CD4-positive, alpha-beta T cell treated with Interleukin-21 for 1 hour (primary cell): ENCODE results near the gene IFITM1.

Experiments used
- DNase-seq: peaks from one replicate; pipeline ENCODE4 v3.0.0-alpha.2; 2020

Gene IFITM1

DNA sequence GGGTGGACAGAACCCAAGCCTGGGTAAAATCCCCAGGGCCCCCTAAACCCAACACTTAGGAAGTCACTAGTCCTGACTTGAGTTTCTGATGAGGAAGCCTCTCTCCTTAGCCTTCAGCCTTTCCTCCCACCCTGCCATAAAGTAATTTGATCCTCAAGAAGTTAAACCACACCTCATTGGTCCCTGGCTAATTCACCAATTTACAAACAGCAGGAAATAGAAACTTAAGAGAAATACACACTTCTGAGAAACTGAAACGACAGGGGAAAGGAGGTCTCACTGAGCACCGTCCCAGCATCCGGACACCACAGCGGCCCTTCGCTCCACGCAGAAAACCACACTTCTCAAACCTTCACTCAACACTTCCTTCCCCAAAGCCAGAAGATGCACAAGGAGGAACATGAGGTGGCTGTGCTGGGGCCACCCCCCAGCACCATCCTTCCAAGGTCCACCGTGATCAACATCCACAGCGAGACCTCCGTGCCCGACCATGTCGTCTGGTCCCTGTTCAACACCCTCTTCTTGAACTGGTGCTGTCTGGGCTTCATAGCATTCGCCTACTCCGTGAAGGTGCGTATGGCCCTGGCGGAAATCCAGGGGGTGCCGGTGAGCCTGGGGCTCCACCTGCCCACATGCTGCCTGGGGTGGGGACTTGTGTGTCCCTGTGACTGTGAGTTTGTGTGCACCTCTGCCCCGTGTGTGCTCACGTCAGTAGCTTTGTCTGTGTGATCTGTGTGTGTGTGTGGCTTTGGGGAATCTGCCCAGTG is at the start of gene IFITM1:
Gene IFITM1, plus strand, starts transcription at position 254 of the 767 bp plus-strand sequence. Its CDS starts 131 bp downstream, at position 385.
- peak; percentile 80 for DNase-seq

DNA sequence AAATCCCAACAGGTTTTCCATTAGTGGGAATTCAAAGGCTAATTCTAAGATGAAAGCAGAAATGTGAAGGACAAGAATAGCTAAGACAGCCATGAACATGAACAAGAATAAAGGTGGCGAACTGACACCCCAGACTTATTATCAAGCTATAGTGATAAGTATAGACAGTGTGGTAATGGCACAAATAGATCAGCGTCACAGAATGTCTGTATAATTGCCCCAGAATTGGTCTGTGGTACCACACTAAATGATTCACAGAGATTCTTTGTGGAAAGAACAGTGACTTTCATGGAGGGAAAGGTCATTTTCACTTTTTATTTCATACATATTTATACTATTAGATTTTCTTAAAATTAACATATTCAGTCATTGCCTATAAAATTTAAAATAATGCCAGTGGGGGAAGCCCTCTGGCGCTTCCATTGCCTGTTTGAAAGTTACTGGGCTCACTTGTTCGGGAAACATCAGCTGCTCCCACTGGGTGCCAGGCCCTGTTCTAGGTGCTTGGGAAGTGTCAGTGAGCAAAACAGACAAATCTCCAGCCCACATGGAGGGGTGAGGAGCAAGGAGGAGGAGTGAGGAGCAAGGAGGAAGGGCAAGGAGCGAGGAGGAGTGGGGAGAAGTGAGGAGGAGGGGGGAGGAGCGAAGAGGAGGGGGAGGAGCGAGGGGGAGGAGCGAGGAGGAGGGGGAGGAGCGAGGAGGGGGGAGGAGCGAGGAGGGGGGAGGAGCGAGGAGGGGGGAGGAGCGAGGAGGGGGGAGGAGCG is 47.0 kb upstream of the IFITM1 start:
- peak; percentile 42 for DNase-seq

DNA sequence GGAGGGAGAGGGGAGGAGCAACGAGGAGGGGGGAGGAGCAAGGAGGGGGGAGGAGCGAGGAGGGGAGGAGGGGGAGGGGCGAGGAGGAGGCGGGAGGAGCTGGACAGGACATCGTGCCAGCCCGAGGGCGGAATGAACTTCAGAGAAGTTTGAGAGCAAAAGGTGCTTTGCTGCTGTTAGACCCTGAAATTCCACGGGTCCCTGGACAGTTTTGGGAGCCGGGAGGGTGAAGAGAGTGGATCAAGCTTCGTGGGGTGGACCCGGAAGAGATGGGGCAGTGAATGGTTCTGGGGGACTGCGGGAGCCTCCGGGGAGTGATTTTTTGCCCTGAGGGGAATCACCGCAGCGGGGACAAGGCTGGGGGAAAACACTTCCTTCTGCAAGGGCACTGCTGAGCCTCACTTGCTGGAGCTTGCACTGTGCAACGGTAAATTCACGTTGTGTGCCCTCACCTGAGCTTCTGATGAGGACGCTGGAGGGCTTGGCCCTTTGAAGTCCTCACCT is 46.3 kb upstream of the IFITM1 start:
- peak; percentile 61 for DNase-seq

DNA sequence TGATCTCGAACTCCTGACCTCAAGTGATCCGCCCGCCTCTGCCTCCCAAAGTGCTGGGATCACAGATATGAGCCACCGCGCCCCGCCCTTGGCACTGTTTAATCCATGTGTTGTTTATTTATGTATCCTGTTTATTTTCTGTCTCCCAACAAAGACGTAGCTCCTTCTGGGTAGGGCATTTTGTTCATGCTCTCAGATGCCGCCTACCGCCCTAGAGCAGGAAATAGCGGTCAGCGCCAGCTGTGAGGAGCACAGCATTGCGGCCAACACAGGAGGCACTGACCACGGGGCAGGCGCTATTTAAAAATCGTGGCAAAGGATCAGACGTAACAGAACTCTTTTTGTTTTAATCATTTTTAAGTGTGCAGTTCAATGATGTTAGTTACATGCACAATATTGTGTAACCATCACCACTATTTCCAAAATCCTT is 45.1 kb upstream of the IFITM1 start:
- DNase-seq, result peak; percentile 69

DNA sequence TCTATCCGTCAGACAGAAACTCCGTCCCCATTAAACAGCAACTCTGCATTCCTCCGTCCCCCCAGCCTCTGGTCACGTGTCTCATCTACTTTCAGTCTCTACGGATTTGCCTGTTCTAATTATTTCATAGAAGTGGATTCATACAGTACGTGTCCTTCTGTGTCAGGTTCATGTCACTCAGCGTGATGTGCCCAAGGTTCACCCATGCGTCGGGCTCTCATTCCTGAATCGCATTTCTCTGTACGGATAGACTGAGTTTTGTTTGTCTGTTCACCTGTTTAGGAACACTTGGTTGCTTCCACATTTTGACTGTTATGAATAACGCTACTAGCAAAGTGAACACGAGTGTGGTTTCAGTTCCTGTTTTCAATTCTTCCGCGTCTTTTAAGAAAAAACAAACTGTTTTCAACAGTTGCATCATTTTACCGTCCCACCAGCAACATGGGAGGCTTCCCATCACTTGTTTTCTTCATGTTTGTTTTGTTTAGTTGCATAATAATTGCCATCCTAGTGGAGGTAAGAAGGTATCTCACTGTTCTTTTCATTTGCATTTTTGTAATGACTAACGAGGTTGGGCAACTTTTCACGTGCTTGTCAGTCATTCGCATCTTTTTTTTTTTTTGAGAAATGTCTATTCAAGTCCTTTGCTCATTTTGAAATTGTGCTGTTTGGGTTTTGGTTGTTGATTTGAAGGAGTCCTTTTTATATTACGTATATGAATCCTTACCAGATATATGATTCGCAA is 44.5 kb upstream of the IFITM1 start:
- DNase-seq, result peak; percentile 82

DNA sequence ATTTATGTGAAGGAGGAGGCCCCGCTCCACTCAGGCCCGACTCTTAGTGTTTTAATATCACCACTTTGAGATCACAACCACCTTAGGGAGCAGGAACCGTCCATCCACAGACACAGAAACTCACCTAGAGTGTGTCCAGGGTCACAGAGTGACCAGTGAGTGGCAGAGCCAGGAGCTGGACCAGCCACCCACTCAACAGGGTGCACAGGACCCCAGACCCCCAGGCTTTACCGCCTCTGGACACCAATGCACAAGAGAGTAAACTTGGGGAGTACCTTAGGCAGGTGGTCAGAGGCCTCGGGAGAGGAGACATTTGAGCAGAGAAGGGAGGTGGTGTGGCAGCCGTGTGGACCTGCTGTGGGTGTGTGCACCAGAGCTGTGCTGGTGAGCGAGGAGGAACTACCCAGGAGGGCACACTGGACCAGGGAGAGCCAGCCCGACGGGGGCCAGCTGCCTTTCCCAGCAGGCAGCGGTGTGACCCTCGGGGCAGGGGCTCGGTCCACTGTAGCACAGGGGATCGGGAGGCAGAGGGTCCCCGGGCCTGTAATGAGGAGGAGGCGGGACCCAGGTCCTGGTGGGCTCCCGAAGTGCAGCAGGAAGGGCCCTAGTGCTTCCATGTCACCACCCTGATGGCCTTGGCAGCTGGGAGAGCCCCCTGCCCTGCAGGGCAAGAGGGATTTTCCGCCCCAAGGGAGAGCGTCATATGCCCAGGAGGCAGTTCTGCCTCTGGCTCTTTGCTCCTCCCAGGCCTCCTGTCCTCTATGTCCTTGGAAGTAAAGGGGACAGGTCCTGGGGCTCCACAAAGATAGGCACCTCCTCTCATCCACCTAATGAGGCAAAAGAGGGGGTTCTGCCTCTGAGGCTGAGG is 43.2 kb upstream of the IFITM1 start:
- no peak for DNase-seq

DNA sequence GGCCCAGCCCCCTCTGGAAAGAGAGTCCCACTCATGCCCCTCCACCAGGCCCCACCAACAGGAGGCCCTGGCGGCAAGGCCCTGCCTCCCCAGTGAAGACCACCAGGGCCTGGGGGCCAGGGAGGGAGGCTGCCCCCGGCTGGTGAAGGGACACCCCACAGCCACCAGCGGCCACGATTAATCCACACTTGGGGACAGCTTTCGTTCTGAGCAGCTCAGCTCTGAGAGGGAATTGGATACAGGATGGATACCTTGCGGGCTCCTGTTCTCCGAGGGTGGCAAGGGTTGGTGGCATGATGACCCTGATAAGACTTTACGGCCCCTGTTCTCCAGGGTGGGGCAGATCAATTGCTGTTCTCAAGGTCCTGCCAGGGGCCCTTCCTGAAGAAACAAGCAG is 42.5 kb upstream of the IFITM1 start:
- DNase-seq, result no peak

DNA sequence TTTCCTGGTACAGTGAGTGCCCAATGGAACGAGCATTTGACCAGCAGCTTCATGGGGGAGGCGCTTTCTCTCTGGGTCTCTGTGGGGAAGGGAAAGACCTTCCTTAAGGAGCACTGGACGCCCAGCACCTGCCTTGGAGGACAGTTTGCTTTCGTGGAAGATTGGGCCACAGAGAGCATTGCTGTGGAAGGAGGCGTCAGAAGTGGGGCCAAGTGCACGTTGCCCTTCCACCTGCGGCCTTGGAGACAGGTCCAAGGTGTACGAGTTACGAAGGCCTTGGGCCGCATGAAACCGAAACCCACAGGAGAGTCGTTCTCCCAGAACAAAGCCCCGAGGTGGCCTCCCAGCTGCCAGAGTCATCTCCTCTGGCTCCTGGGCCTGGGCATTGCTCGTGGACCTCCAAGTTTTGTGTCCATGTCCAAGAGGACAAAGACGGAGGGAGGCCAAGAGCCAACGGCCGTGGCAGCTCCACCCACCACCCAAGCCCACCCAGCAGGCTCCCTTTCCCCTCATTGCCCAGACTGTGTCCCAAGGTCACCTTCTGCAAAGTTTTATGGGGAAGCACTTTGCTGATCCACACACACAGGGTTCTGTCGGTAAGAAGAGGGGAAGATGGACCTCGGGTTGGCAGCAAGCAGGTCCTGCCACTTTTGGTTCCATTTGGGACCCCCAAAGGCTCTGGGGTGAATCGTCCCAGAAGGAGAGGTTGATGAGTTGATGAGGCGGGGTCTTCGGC is 41.5 kb upstream of the IFITM1 start:
- DNase-seq, result no peak

DNA sequence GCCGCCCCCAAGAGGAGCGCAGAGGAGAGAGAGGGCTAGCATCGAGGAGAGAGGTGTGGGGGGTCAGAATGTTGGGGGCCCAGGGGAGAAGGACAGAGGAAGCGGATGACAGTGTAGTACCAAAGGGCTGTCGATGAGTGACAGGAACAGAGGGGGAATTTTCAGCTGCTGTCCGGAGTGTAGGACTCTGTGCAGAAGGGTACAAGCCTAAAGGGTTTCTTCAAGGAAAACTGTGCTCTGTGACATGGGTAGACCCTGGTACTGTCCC is 41.0 kb upstream of the IFITM1 start:
- DNase-seq, result no peak

DNA sequence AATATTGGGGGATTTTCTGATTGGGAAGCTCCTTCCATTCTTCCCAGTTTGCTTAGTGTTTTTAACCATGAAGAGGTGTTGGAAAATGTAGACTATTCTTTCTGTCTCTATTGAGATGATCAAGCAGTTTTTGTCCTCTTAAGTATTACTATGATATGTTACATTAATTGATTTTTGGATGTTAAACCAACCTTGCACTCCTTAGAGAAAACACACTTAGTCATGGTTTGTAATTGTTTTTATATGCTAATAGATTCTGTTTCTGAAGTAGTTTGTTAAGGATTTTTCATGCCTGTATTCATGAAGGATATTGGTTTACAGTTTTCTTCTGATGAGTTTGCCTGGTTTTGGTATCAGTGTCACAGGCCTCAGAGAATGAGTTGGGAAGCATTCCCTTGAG is 37.6 kb upstream of the IFITM1 start:
- no peak for DNase-seq

DNA sequence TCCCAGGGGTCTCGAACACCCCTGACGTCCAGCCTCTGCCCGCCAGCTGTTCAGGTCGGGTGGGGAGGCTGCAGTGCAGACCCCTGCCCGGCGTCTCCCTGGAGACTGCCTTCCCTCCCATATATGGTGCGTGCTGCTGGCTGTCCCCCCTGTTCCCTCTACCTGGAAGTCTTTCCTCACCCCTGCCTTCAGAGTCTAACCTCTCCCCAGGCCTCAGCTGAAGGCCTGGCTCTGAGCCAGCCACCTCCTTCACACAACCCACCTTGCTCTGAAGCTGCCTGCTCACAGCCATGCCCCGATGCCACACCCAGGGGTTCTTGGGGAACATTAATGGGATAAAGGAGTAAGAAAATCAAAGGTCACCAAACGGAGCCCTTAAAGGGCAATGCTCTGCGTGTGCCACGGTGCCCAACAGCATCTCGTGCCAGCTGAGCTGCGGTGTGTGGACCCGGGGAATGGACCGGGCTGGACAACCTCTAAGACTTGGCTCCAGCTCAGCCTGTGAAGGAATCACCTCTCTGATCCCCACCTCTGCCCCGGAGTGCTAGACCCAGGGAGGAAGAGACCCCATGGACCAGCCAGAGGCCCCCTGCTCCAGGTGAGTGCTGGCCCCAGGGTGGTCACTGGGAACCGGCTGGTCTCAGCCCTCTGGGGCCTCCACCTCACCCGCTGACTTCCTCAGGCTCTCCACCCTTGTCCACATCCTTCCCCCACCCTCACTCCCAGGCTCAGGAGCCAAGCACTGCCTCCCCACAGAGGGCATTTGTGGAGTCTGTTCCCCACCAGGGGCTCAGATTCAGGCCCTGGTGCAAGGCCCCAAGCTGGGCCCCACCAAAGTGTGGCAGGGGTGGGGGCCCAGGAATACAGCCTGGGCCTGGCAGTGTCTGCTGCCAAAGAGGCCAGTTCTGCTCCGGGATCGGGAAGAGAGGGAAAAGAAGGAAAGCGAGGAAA is 35.6 kb upstream of the IFITM1 start, which contains the start of gene NLRP6:
Gene NLRP6, plus strand, starts transcription at position 407 of the 951 bp plus-strand sequence. Its CDS starts 163 bp downstream, at position 570.
- no peak for DNase-seq

DNA sequence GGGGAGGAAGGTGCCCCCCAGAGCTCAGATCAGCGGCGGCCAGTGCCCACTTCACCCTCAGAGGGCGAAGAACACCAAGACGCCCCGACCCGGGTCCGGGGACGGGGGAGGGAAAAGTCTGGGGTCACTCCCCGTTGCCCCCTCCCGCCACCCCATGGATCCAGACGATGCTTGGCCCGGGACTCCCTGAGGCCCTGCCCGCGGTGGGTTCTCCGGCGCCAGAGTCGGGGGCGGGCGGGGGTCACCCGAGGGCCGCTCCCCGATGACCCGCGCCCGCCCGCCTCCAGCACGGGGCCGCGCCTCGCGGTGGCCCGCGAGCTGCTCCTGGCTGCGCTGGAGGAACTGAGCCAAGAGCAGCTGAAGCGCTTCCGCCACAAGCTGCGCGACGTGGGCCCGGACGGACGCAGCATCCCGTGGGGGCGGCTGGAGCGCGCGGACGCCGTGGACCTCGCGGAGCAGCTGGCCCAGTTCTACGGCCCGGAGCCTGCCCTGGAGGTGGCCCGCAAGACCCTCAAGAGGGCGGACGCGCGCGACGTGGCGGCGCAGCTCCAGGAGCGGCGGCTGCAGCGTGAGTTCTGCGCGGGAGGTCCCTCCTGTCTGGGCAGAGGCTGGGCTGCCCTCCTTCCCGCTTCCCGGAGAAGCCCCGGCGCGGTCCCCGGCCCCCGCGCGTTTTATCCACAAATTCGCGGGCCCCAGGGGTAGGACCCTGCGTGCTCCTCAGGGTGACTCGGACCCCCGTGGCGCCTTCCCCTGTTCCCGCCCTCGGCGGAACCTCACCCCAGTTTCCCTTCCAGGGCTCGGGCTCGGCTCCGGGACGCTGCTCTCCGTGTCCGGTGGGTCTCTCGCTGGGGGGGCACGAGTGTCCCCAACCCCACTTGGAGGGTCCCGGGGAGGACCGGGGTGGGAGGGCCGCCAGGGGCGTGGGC is 34.5 kb upstream of the IFITM1 start:
- no peak for DNase-seq

DNA sequence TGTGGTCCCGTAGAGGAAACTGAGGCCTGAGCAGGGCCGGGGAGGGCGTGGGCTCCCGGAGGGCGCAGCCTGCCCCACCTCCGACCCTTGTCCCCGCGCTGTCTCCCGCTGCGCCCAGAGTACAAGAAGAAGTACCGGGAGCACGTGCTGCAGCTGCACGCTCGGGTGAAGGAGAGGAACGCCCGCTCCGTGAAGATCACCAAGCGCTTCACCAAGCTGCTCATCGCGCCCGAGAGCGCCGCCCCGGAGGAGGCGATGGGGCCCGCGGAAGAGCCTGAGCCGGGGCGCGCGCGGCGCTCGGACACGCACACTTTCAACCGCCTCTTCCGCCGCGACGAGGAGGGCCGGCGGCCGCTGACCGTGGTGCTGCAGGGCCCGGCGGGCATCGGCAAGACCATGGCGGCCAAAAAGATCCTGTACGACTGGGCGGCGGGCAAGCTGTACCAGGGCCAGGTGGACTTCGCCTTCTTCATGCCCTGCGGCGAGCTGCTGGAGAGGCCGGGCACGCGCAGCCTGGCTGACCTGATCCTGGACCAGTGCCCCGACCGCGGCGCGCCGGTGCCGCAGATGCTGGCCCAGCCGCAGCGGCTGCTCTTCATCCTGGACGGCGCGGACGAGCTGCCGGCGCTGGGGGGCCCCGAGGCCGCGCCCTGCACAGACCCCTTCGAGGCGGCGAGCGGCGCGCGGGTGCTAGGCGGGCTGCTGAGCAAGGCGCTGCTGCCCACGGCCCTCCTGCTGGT is 33.7 kb upstream of the IFITM1 start:
- peak; percentile 53 for DNase-seq

DNA sequence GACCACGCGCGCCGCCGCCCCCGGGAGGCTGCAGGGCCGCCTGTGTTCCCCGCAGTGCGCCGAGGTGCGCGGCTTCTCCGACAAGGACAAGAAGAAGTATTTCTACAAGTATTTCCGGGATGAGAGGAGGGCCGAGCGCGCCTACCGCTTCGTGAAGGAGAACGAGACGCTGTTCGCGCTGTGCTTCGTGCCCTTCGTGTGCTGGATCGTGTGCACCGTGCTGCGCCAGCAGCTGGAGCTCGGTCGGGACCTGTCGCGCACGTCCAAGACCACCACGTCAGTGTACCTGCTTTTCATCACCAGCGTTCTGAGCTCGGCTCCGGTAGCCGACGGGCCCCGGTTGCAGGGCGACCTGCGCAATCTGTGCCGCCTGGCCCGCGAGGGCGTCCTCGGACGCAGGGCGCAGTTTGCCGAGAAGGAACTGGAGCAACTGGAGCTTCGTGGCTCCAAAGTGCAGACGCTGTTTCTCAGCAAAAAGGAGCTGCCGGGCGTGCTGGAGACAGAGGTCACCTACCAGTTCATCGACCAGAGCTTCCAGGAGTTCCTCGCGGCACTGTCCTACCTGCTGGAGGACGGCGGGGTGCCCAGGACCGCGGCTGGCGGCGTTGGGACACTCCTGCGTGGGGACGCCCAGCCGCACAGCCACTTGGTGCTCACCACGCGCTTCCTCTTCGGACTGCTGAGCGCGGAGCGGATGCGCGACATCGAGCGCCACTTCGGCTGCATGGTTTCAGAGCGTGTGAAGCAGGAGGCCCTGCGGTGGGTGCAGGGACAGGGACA is 32.9 kb upstream of the IFITM1 start:
- DNase-seq, result peak; percentile 34

DNA sequence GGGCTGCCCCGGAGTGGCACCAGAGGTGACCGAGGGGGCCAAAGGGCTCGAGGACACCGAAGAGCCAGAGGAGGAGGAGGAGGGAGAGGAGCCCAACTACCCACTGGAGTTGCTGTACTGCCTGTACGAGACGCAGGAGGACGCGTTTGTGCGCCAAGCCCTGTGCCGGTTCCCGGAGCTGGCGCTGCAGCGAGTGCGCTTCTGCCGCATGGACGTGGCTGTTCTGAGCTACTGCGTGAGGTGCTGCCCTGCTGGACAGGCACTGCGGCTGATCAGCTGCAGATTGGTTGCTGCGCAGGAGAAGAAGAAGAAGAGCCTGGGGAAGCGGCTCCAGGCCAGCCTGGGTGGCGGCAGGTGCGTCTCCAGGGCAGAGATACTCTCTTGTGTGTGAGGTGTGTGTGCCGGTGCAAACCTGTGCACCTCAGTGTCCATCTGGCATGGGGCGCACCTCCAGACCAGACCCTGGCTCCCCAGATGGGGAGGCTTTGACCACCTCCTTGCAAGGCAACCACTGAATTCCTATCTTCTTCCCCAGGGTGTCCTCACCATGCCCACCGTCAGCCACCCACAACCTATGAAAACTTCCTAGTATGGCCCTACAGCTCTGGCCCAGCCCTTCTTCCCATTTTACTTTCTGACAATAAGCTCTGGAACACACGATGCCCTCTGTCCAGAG is 32.2 kb upstream of the IFITM1 start:
- DNase-seq, result no peak

DNA sequence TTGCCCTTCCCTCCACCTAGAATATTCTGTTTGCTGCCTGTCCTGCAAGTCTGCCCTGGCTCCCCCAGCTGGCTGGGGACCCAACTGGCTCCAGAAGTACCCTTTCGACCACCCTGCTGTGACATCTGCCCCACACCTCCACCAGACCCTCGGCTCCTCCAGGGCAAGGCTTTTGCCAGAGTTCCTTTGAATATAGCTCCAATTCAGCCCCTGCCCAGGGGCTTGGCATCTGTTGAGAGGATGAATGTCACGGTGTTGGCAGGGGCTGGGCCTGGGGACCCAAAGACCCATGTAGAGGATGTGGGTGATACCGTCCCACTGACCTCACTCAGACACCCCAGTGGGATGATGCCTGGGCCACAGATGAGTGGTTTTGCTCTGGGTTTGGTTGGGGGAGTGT is 31.7 kb upstream of the IFITM1 start:
- no peak for DNase-seq
